Adrenal gland (tissue), 12 donors: Measurements from ENCODE around the gene NUP98. TPM values are rescaled to one million over a fixed set of nuclear protein-coding genes. Genes with fewer than 3 reads are reported as not detected.

Experiments used
- DNase-seq, 7 donors: peaks; one replicate each; pipeline ENCODE4 v3.0.0-alpha.2; 2019 to 2020
- H3K27ac ChIP-seq, 5 donors: fragments of 200-600 bp; sonication (generic) in 4 of 5; 1 replicate in 3 of 5; 2 replicates in 2 of 5; pipeline versions ENCODE4 v1.5.1 to v1.8.0; 2016 to 2020; ENCODE audit warnings: mild to moderate bottlenecking in 1 of 5
- H3K27me3 ChIP-seq: fragments of 200-600 bp; 2 replicates; pipeline ENCODE4 v1.8.0; 2021
- H3K36me3 ChIP-seq, 2 donors: fragments of 200-600 bp; replicated peaks in 1 of 2; 1 replicate in 1 of 2; 2 replicates in 1 of 2; pipeline versions ENCODE4 v1.5.1 to v1.8.0; 2018 to 2022
- H3K4me1 ChIP-seq, 2 donors: fragments of 200-600 bp; replicated peaks in 1 of 2; 1 replicate in 1 of 2; 2 replicates in 1 of 2; pipeline versions ENCODE4 v1.5.1 to v1.8.0; 2018 to 2021
- H3K4me3 ChIP-seq, 4 donors: fragments of 200-600 bp; sonication (generic) in 3 of 4; one replicate each; pipeline ENCODE4 v1.5.1; 2016 to 2018
- H3K9me3 ChIP-seq, 3 donors: fragments of 200-600 bp; sonication (generic) in 1 of 3; replicated peaks in 1 of 3; 1 replicate in 2 of 3; 2 replicates in 1 of 3; pipeline versions ENCODE4 v1.5.1 to v1.8.0; 2016 to 2021
- CTCF ChIP-seq, 6 experiments: fragments of 450-650 bp in 4 of 6; fragments of 200-600 bp in 2 of 6; sonication (generic) in 1 of 6; IDR thresholded peaks; 1 replicate in 5 of 6; 2 replicates in 1 of 6; pipeline versions ENCODE4 v1.5.1 to v1.8.0; 2016 to 2021; ENCODE audit warnings: antibody characterized with exemption in 6 of 6, mild to moderate bottlenecking in 2 of 6, moderate library complexity in 1 of 6
- POLR2A ChIP-seq, 2 donors: fragments of 450-650 bp; IDR thresholded peaks; one replicate each; pipeline ENCODE4 v1.6.1; 2017; ENCODE audit warnings: antibody characterized with exemption in 2 of 2, mild to moderate bottlenecking in 2 of 2, moderate library complexity in 1 of 2
- WGBS, 4 donors: extraction: QIAGEN DNeasy Blood & Tissue Kit in 2 of 4; methylation state at CpG; one replicate each; pipeline versions ENCODE4 v1.1.5 to v1.1.7; 2013 to 2017; 5-methylcytosine and 5-hydroxymethylcytosine counted together
- intact Hi-C, 2 donors: fragments of 100-400 bp; cut with DNase I; formaldehyde crosslinking; loops; one replicate each; pipeline versions ENCODE4 v1.14.1 to v1.15.0; 2022 to 2023
- polyA plus RNA-seq, 3 donors: library from polyadenylated mRNA; stranded (reverse); fragments of 200-250 nt in 2 of 3; fragments of 350-450 nt in 1 of 3; fragmentation: Illumina TruSeq in 1 of 3; extraction: RNeasy Lipid Tissue Mini Kit (QIAGEN cat#74804) in 1 of 3; gene quantifications; one replicate each; pipeline ENCODE4 v1.2.3, GENCODE V29; 2013 to 2014
- total RNA-seq, 9 donors: library from RNA; depleted of rRNA in 4 of 9; stranded (reverse); fragments of >200 nt in 4 of 9; fragments of 120-200 nt in 1 of 9; fragmentation: NEBNext Ultra II Directional in 1 of 9; extraction: Animal tissue kit (Norgen Biotek cat#: 25700) in 1 of 9; gene quantifications; one replicate each; pipeline versions ENCODE4 v1.1.0 to v1.2.4, GENCODE V29; 2013 to 2023
- donor health status: healthy with polysubstance abuse.
- donor health status: Bipolar disorder and iron deficiency.
- donor health status: DM: yes; HTN: yes; CAD: no.
- donor health status: DM: no; HTN: no; CAD: no.
- donor health status: DM: no; HTN: no; CAD: no.
- donor health status: DM: yes; HTN: yes; CAD: no.

Gene NUP98
- total and polyA plus RNA-seq, 12 donors = 14.6 to 226 (median 56.9) TPM

DNA sequence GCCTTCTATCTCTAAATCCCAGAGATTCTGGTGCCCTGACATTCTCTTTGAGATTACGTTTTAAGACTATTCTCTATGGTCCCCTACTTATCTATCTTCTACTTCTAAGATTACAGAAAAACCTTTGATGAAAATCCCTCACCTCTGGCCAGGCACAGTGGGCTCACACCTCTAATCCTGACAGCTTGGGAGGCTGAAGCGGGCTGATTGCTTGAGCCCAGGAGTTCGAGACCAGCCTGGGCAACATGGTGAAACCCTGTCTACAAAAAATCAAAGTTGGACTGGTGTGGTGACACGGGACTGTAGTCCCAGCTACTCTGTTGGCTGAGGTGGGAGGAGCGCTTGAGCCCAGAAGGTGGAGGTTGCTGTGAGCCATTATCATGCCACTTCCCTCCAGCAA is 14.4 kb downstream of the NUP98 start:
- Histone ChIP-seq H3K27ac (no peak overlapping the region), H3K36me3 (peaks cover 0 to 27% of the 10 kb centered on the region in 2 donors), H3K27me3 (no peaks in the 10 kb centered on the region), H3K9me3 (no peaks in the 10 kb centered on the region), H3K4me3 (no peak overlapping the region), H3K4me1 (peaks cover 0 to 33% of the 10 kb centered on the region in 2 donors)
- DNase-seq = peak in 1 of 7 donors; percentile 36
- intact Hi-C loops = no loop called here
- whole genome bisulfite sequencing, 4 donors = 93 to 96% (median 94%) methylated on average over 5 of the region's 5 CpGs
- TF ChIP-seq CTCF (IDR thresholded peaks at IDR 0.05) (no peak), POLR2A (IDR thresholded peaks at IDR 0.05) (no peak)

- WGBS, 4 donors = 10 to 15% (median 13%) methylated on average over 2 of the region's 2 CpGs
- peaks cover 0 to 42% of the 10 kb centered on the region in 2 donors for H3K36me3 ChIP-seq
- no peaks in the 10 kb centered on the region for H3K27me3 ChIP-seq
- no peak overlapping the region for H3K4me3 ChIP-seq
- intact Hi-C loops = no loop called here
- peaks cover 0 to 18% of the 10 kb centered on the region in 2 donors for H3K4me1 ChIP-seq
- no peak for TF ChIP-seq CTCF (IDR thresholded peaks at IDR 0.05)
- TF ChIP-seq POLR2A (IDR thresholded peaks at IDR 0.05) = no peak
- no peaks in the 10 kb centered on the region for H3K9me3 ChIP-seq
- no peak for DNase-seq
- no peak overlapping the region for H3K27ac ChIP-seq
Observed at GRCh38 chr11:3781423-3781822, 15.9 kb downstream of the NUP98 start.

DNA sequence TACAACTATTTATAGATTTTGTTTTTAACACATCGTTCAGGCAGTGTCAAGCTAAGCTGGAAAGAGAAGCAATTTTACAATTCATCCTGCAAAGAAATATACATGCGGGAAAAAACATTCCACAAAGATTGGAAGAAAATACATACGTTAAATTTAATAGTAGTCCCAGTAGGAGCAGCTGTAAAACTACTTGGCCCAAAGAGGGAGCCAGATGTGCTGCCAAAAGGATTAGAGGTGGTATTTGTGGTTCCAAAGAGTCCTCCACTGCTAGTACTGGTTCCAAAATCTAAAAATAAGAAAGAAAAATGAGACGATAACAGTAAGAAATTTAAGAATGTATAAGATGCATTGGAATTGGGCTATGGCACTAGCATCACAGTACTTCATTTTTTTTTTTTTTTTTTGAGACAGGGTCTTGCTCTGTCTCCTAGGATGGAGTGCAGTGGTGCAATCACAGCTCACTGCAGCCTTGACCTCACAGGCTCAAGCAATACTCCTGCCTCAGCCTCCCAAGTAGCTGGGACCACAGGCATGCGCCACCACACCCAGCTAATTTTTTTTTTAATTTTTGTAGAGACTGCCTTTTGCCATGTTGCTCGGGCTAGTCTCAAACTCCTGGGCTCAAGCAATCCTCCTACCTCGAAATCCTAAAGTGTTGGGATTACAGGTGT is 21.5 kb downstream of the NUP98 start:
- Histone ChIP-seq H3K4me3 (no peak overlapping the region), H3K36me3 (peaks cover 0 to 97% of the 10 kb centered on the region in 2 donors), H3K27me3 (no peaks in the 10 kb centered on the region), H3K27ac (no peak overlapping the region), H3K9me3 (no peaks in the 10 kb centered on the region), H3K4me1 (peaks cover 0 to 1% of the 10 kb centered on the region in 2 donors)
- intact Hi-C loops = no loop called here
- TF ChIP-seq CTCF (IDR thresholded peaks at IDR 0.05) (no peak), POLR2A (IDR thresholded peaks at IDR 0.05) (no peak)
- DNase-seq = peak in 1 of 7 donors; percentile 29
- 84 to 93% (median 89%) methylated on average over 7 of the region's 7 CpGs for WGBS, 4 donors

DNA sequence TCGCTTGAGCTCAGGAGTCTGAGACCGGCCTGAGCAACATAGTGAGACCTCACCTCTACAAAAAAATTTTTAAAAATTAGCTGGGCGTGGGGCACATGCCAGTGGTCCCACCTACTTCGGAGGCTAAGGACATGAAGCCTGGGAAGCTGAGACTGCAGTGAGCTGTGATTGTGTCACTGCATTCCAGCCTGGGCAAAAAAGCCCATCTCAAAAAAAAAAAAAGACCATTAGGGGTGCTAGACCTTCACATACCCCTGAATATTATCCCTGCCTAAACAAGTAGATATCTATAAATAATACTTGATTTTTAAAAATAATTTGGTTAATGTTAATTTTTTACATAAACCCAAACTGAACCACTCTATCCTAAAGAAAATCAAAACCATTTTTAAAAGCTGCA is 24.2 kb downstream of the NUP98 start:
- Histone ChIP-seq H3K36me3 (peaks cover 0 to 100% of the 10 kb centered on the region in 2 donors), H3K4me1 (no peaks in the 10 kb centered on the region), H3K9me3 (no peaks in the 10 kb centered on the region), H3K4me3 (no peak overlapping the region), H3K27me3 (no peaks in the 10 kb centered on the region), H3K27ac (no peak overlapping the region)
- DNase-seq = peak in 1 of 7 donors; percentile 23
- intact Hi-C loops = no loop called here
- 91 to 100% (median 92%) methylated on average over 4 of the region's 4 CpGs for WGBS, 4 donors
- TF ChIP-seq POLR2A (IDR thresholded peaks at IDR 0.05) = no peak
- TF ChIP-seq CTCF (IDR thresholded peaks at IDR 0.05) = no peak
